HEK293 (cell line): ENCODE results near the gene NBPF4.

Experiments
- KLF1 ChIP-seq: fragments of 450-650 bp; formaldehyde crosslinking; IDR thresholded peaks from 2 replicates; pipeline ENCODE4 v1.5.1; 2016; ENCODE audit warnings: missing biosample characterization, missing genetic modification characterization
- SALL2 ChIP-seq: fragments of 450-650 bp; formaldehyde crosslinking; IDR thresholded peaks from 2 replicates; pipeline ENCODE4 v1.5.0; 2017; ENCODE audit warnings: missing biosample characterization, mild to moderate bottlenecking, missing genetic modification characterization, borderline replicate concordance
- YY1 ChIP-seq: fragments of 450-650 bp; formaldehyde crosslinking; IDR thresholded peaks from 2 replicates; pipeline ENCODE4 v1.5.1; 2018; ENCODE audit warnings: missing biosample characterization, missing genetic modification characterization
- ZFHX2 ChIP-seq: fragments of 450-650 bp; formaldehyde crosslinking; conservative IDR thresholded peaks from 2 replicates; pipeline ENCODE4 v1.5.1; 2016; ENCODE audit warnings: missing biosample characterization, missing genetic modification characterization
- ZFP41 ChIP-seq: fragments of 450-650 bp; formaldehyde crosslinking; IDR thresholded peaks from 2 replicates; pipeline ENCODE4 v1.5.1; 2016; ENCODE audit warnings: missing biosample characterization, missing genetic modification characterization, borderline replicate concordance
- ZNF140 ChIP-seq: fragments of 450-650 bp; formaldehyde crosslinking; IDR thresholded peaks from 2 replicates; pipeline ENCODE4 v1.5.1; 2016; ENCODE audit warnings: missing biosample characterization, missing genetic modification characterization
- ZNF157 ChIP-seq: fragments of 450-650 bp; formaldehyde crosslinking; IDR thresholded peaks from 2 replicates; pipeline ENCODE4 v1.5.1; 2016; ENCODE audit warnings: missing biosample characterization, missing genetic modification characterization
- ZNF221 ChIP-seq: fragments of 450-650 bp; formaldehyde crosslinking; IDR thresholded peaks from 2 replicates; pipeline ENCODE4 v1.5.1; 2017; ENCODE audit warnings: missing biosample characterization, missing genetic modification characterization, borderline replicate concordance
- ZNF24 ChIP-seq: fragments of 450-650 bp; formaldehyde crosslinking; IDR thresholded peaks from 2 replicates; pipeline ENCODE4 v1.5.1; 2016; ENCODE audit warnings: missing biosample characterization, missing genetic modification characterization
- ZNF311 ChIP-seq: fragments of 450-650 bp; formaldehyde crosslinking; IDR thresholded peaks from 2 replicates; pipeline ENCODE4 v1.5.1; 2017; ENCODE audit warnings: missing biosample characterization, missing genetic modification characterization, borderline replicate concordance
- ZNF521 ChIP-seq: fragments of 450-650 bp; formaldehyde crosslinking; IDR thresholded peaks from 2 replicates; pipeline ENCODE4 v1.5.1; 2017; ENCODE audit warnings: missing biosample characterization, mild to moderate bottlenecking, missing genetic modification characterization
- ZNF549 ChIP-seq: fragments of 450-650 bp; IDR thresholded peaks from 2 replicates; pipeline ENCODE4 v1.5.1; 2018; ENCODE audit warnings: missing biosample characterization, missing genetic modification characterization, mild to moderate bottlenecking, inconsistent platforms, moderate library complexity
- ZNF791 ChIP-seq: fragments of 450-650 bp; formaldehyde crosslinking; IDR thresholded peaks from 2 replicates; pipeline ENCODE4 v1.5.1; 2016; ENCODE audit warnings: missing biosample characterization, missing genetic modification characterization
- ZNF830 ChIP-seq: fragments of 450-650 bp; IDR thresholded peaks from 2 replicates; pipeline ENCODE4 v1.5.0; 2018; ENCODE audit warnings: missing biosample characterization, missing genetic modification characterization, low read depth, mild to moderate bottlenecking, moderate library complexity
- ZNF837 ChIP-seq: fragments of 450-650 bp; formaldehyde crosslinking; IDR thresholded peaks from 2 replicates; pipeline ENCODE4 v1.5.1; 2016; ENCODE audit warnings: missing biosample characterization, missing genetic modification characterization
- ZSCAN23 ChIP-seq: fragments of 450-650 bp; formaldehyde crosslinking; IDR thresholded peaks from 2 replicates; pipeline ENCODE4 v1.5.1; 2016; ENCODE audit warnings: missing biosample characterization, missing genetic modification characterization
- TF ChIP-seq, protein P1 (sequence below): fragments of 450-650 bp; formaldehyde crosslinking; IDR thresholded peaks from 2 replicates; pipeline ENCODE4 v1.5.1; 2016; ENCODE audit warnings: missing biosample characterization, missing genetic modification characterization
- TF ChIP-seq, protein P2 (sequence below): fragments of 450-650 bp; formaldehyde crosslinking; IDR thresholded peaks from 2 replicates; pipeline ENCODE4 v1.5.1; 2017; ENCODE audit warnings: missing biosample characterization, mild to moderate bottlenecking, missing genetic modification characterization, moderate library complexity
- TF ChIP-seq, protein P3 (sequence below): fragments of 450-650 bp; formaldehyde crosslinking; IDR thresholded peaks from 2 replicates; pipeline ENCODE4 v1.5.1; 2016; ENCODE audit warnings: missing biosample characterization, missing genetic modification characterization
- TF ChIP-seq, protein P4 (sequence below): fragments of 450-650 bp; formaldehyde crosslinking; IDR thresholded peaks from 2 replicates; pipeline ENCODE4 v1.5.1; 2016; ENCODE audit warnings: missing biosample characterization, missing genetic modification characterization
- TF ChIP-seq, protein P5 (sequence below): fragments of 450-650 bp; formaldehyde crosslinking; IDR thresholded peaks from 2 replicates; pipeline ENCODE4 v1.5.0; 2017; ENCODE audit warnings: missing biosample characterization, missing genetic modification characterization, borderline replicate concordance
- TF ChIP-seq, protein P6 (sequence below): fragments of 450-650 bp; IDR thresholded peaks from 2 replicates; pipeline ENCODE4 v1.5.1; 2018; ENCODE audit warnings: missing biosample characterization, mild to moderate bottlenecking, missing genetic modification characterization
- TF ChIP-seq, protein P7 (sequence below): fragments of 450-650 bp; IDR thresholded peaks from 2 replicates; pipeline ENCODE4 v1.5.1; 2018; ENCODE audit warnings: missing biosample characterization, missing genetic modification characterization
- TF ChIP-seq, protein P8 (sequence below): fragments of 450-650 bp; formaldehyde crosslinking; IDR thresholded peaks from 2 replicates; pipeline ENCODE4 v1.5.1; 2016; ENCODE audit warnings: missing biosample characterization, missing genetic modification characterization

The NBPF4 gene

DNA sequence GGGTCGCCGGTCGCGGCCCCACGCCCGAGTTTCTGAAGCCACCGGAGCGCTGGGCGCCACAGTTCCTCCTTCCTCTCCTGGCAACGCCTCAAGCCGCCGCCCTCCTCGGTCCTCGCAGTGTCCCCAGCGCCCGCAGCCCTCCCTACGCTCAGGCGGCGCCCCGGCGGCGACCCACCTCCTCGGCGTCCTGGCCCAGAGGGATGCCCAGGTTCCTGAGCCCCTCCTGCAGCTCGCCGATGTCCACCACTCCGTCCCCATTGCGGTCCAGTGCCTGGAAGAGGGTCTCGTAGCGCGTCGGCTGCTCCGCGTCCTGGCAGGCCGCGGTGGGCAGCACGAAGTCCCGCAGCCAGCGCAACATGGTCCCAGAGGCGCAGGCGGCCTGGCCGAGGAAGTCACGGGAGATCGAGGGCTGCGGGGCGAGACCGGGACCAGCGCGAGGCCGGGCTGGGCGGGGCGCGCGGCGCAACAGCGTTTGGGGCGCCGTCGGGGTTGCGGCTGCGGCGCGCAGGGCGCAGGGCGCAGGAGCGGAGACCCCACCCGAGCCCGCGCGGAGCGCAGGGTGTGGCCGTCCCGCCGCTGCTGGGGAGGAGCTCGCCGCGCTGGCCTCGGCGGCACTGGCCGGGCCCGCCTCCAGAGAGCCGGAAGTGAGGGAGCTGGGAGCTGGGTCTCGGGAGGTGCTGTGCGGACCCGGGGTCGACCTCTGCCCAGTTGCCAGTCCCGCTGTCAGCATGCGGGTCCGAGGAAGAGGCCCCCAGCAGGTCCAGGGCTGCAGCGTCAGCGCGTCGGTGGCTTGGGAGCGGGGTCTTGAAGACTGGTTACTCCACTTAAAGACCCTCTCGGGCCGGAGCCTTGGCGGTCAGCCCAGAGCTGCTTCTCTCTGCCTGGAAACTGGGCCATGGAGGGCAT, 43.8 kb downstream of the NBPF4 start, which contains the start of gene SLC25A24 (continued):
- TF ChIP-seq, protein P1, sequence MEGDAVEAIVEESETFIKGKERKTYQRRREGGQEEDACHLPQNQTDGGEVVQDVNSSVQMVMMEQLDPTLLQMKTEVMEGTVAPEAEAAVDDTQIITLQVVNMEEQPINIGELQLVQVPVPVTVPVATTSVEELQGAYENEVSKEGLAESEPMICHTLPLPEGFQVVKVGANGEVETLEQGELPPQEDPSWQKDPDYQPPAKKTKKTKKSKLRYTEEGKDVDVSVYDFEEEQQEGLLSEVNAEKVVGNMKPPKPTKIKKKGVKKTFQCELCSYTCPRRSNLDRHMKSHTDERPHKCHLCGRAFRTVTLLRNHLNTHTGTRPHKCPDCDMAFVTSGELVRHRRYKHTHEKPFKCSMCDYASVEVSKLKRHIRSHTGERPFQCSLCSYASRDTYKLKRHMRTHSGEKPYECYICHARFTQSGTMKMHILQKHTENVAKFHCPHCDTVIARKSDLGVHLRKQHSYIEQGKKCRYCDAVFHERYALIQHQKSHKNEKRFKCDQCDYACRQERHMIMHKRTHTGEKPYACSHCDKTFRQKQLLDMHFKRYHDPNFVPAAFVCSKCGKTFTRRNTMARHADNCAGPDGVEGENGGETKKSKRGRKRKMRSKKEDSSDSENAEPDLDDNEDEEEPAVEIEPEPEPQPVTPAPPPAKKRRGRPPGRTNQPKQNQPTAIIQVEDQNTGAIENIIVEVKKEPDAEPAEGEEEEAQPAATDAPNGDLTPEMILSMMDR (tag by site-specific recombination), result peak; percentile 56; the same call in 1 of the 2 replicates
- TF ChIP-seq KLF1 (tag by site-specific recombination), result peak; percentile 75
- 0 out of 2 replicates have a peak, but pooled peaks have one; percentile 7 for TF ChIP-seq ZFHX2
- TF ChIP-seq, protein P2, sequence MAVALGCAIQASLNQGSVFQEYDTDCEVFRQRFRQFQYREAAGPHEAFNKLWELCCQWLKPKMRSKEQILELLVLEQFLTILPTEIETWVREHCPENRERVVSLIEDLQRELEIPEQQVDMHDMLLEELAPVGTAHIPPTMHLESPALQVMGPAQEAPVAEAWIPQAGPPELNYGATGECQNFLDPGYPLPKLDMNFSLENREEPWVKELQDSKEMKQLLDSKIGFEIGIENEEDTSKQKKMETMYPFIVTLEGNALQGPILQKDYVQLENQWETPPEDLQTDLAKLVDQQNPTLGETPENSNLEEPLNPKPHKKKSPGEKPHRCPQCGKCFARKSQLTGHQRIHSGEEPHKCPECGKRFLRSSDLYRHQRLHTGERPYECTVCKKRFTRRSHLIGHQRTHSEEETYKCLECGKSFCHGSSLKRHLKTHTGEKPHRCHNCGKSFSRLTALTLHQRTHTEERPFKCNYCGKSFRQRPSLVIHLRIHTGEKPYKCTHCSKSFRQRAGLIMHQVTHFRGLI, result no peak
- TF ChIP-seq, protein P3, sequence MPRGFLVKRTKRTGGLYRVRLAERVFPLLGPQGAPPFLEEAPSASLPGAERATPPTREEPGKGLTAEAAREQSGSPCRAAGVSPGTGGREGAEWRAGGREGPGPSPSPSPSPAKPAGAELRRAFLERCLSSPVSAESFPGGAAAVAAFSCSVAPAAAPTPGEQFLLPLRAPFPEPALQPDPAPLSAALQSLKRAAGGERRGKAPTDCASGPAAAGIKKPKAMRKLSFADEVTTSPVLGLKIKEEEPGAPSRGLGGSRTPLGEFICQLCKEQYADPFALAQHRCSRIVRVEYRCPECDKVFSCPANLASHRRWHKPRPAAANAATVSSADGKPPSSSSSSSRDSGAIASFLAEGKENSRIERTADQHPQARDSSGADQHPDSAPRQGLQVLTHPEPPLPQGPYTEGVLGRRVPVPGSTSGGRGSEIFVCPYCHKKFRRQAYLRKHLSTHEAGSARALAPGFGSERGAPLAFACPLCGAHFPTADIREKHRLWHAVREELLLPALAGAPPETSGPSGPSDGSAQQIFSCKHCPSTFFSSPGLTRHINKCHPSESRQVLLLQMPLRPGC, result no peak
- TF ChIP-seq YY1 (tag by site-specific recombination), result peak; percentile 32; the same call in 1 of the 2 replicates
- no peak for TF ChIP-seq ZNF830 (tag by site-specific recombination)
- TF ChIP-seq, protein P4, sequence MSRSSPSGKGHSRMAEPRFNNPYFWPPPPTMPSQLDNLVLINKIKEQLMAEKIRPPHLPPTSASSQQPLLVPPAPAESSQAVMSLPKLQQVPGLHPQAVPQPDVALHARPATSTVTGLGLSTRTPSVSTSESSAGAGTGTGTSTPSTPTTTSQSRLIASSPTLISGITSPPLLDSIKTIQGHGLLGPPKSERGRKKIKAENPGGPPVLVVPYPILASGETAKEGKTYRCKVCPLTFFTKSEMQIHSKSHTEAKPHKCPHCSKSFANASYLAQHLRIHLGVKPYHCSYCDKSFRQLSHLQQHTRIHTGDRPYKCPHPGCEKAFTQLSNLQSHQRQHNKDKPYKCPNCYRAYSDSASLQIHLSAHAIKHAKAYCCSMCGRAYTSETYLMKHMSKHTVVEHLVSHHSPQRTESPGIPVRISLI (tag by site-specific recombination), result no peak
- TF ChIP-seq ZNF837, result 0 out of 2 replicates have a peak, but pooled peaks have one; percentile 40
- peak; percentile 48; the same call in 1 of the 2 replicates for TF ChIP-seq ZNF140 (tag by site-specific recombination)
- no peak for TF ChIP-seq ZNF157 (tag by site-specific recombination)
- no peak for TF ChIP-seq ZNF791 (tag by site-specific recombination)
- no peak for TF ChIP-seq ZNF221
- TF ChIP-seq ZNF311 (tag by site-specific recombination), result no peak
- no peak for TF ChIP-seq ZNF521 (tag by site-specific recombination)
- TF ChIP-seq ZSCAN23 (tag by site-specific recombination), result no peak
- TF ChIP-seq, protein P5, sequence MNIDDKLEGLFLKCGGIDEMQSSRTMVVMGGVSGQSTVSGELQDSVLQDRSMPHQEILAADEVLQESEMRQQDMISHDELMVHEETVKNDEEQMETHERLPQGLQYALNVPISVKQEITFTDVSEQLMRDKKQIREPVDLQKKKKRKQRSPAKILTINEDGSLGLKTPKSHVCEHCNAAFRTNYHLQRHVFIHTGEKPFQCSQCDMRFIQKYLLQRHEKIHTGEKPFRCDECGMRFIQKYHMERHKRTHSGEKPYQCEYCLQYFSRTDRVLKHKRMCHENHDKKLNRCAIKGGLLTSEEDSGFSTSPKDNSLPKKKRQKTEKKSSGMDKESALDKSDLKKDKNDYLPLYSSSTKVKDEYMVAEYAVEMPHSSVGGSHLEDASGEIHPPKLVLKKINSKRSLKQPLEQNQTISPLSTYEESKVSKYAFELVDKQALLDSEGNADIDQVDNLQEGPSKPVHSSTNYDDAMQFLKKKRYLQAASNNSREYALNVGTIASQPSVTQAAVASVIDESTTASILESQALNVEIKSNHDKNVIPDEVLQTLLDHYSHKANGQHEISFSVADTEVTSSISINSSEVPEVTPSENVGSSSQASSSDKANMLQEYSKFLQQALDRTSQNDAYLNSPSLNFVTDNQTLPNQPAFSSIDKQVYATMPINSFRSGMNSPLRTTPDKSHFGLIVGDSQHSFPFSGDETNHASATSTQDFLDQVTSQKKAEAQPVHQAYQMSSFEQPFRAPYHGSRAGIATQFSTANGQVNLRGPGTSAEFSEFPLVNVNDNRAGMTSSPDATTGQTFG, result no peak
- no peak for TF ChIP-seq ZFP41
- TF ChIP-seq ZNF24, result 0 out of 2 replicates have a peak, but pooled peaks have one; percentile 44
- TF ChIP-seq, protein P6, sequence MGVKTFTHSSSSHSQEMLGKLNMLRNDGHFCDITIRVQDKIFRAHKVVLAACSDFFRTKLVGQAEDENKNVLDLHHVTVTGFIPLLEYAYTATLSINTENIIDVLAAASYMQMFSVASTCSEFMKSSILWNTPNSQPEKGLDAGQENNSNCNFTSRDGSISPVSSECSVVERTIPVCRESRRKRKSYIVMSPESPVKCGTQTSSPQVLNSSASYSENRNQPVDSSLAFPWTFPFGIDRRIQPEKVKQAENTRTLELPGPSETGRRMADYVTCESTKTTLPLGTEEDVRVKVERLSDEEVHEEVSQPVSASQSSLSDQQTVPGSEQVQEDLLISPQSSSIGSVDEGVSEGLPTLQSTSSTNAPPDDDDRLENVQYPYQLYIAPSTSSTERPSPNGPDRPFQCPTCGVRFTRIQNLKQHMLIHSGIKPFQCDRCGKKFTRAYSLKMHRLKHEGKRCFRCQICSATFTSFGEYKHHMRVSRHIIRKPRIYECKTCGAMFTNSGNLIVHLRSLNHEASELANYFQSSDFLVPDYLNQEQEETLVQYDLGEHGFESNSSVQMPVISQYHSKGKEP (tag by site-specific recombination), result no peak
- TF ChIP-seq SALL2 (tag by site-specific recombination), result no peak
- TF ChIP-seq ZNF549, result no peak
- TF ChIP-seq, protein P7, sequence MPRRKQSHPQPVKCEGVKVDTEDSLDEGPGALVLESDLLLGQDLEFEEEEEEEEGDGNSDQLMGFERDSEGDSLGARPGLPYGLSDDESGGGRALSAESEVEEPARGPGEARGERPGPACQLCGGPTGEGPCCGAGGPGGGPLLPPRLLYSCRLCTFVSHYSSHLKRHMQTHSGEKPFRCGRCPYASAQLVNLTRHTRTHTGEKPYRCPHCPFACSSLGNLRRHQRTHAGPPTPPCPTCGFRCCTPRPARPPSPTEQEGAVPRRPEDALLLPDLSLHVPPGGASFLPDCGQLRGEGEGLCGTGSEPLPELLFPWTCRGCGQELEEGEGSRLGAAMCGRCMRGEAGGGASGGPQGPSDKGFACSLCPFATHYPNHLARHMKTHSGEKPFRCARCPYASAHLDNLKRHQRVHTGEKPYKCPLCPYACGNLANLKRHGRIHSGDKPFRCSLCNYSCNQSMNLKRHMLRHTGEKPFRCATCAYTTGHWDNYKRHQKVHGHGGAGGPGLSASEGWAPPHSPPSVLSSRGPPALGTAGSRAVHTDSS (tag by site-specific recombination), result no peak
- TF ChIP-seq, protein P8, sequence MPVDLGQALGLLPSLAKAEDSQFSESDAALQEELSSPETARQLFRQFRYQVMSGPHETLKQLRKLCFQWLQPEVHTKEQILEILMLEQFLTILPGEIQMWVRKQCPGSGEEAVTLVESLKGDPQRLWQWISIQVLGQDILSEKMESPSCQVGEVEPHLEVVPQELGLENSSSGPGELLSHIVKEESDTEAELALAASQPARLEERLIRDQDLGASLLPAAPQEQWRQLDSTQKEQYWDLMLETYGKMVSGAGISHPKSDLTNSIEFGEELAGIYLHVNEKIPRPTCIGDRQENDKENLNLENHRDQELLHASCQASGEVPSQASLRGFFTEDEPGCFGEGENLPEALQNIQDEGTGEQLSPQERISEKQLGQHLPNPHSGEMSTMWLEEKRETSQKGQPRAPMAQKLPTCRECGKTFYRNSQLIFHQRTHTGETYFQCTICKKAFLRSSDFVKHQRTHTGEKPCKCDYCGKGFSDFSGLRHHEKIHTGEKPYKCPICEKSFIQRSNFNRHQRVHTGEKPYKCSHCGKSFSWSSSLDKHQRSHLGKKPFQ (tag by site-specific recombination), result no peak
